ENCODE measurements around the gene CELA2A. TPM values are rescaled to one million over a fixed set of nuclear protein-coding genes. Genes with fewer than 3 reads are reported as not detected.

Gene CELA2A
- polyA plus RNA-seq, 1 of the 3 experiments (the other 2 are of a cell fraction): not detected

DNA sequence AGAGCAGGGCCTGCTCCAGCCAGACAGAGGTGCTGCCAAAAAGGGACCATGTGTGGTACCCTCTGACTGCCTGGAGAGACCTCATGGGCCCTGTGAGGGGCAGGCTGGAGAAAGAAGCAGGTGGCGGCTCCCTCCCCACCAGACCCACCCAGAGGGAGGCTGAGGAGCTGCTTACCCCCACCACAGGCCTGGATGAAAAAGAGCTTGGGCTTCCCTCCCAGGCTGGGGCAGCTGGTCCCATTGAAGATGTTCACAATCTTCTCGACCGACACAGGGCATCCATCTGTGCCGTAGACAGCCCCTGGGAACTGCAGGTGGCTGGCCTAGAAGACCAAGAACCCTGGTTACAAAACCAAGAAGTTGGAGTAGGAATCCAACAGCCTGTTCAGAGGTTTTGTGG lies 47.9 kb downstream of the CELA2A start:
- Histone ChIP-seq H3K9me3 (no peaks in the 10 kb centered on the region), H3K4me3 (ENCODE audit: low read depth in 2 of 2, low read length in 1 of 2) (no peak overlapping the region), H3K79me2 (ENCODE audit: insufficient read depth) (no peaks in the 10 kb centered on the region), H3K9me2 (no peaks in the 10 kb centered on the region), H3K27me3 (ENCODE audit: insufficient read depth) (no peaks in the 10 kb centered on the region), H3K4me1 (ENCODE audit: control insufficient read depth in 1 of 2, insufficient read depth in 2 of 2, low read depth in 1 of 2, low read length in 1 of 2) (no peaks in the 10 kb centered on the region; a peak in 1 of 4 replicates), H3K36me3 (replicated peaks in 1 of 2; ENCODE audit: control insufficient read depth in 1 of 2, insufficient read depth in 2 of 2, low read length in 1 of 2) (peaks cover 0 to 18% of the 10 kb centered on the region in 2 experiments), H3K9ac (no peak overlapping the region), H2AFZ (ENCODE audit: low read depth) (no peak overlapping the region), H3F3A (replicated peaks; ENCODE audit: insufficient read depth) (peaks cover 3% of the 10 kb centered on the region), H3K27ac (ENCODE audit: low read depth in 2 of 2, low read length in 1 of 2) (no peak overlapping the region), H4K20me1 (ENCODE audit: insufficient read depth) (no peaks in the 10 kb centered on the region), H3K4me2 (no peak overlapping the region)
- ChIA-PET CTCF (no interaction called here), POLR2A (no interaction called here)
- DNase-seq: no peak
- WGBS (ENCODE audit: low lambda C conversion rate): 73% methylated on average over 3 of the region's 4 CpGs
- TF ChIP-seq, protein P1, sequence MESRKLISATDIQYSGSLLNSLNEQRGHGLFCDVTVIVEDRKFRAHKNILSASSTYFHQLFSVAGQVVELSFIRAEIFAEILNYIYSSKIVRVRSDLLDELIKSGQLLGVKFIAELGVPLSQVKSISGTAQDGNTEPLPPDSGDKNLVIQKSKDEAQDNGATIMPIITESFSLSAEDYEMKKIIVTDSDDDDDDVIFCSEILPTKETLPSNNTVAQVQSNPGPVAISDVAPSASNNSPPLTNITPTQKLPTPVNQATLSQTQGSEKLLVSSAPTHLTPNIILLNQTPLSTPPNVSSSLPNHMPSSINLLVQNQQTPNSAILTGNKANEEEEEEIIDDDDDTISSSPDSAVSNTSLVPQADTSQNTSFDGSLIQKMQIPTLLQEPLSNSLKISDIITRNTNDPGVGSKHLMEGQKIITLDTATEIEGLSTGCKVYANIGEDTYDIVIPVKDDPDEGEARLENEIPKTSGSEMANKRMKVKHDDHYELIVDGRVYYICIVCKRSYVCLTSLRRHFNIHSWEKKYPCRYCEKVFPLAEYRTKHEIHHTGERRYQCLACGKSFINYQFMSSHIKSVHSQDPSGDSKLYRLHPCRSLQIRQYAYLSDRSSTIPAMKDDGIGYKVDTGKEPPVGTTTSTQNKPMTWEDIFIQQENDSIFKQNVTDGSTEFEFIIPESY (IDR thresholded peaks at IDR 0.05; ENCODE audit: borderline replicate concordance, low read depth): no peak
- no peak for TF ChIP-seq CHD2 (IDR thresholded peaks at IDR 0.05; ENCODE audit: low read length, partially characterized antibody)
- no peak for TF ChIP-seq NRF1 (IDR thresholded peaks at IDR 0.05; ENCODE audit: low read depth, low read length)
- TF ChIP-seq, protein P2, sequence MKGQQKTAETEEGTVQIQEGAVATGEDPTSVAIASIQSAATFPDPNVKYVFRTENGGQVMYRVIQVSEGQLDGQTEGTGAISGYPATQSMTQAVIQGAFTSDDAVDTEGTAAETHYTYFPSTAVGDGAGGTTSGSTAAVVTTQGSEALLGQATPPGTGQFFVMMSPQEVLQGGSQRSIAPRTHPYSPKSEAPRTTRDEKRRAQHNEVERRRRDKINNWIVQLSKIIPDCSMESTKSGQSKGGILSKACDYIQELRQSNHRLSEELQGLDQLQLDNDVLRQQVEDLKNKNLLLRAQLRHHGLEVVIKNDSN (IDR thresholded peaks at IDR 0.05; ENCODE audit: borderline replicate concordance, low read depth): no peak
- TF ChIP-seq JUND (IDR thresholded peaks at IDR 0.05): no peak
- TF ChIP-seq NFIC (IDR thresholded peaks at IDR 0.05; ENCODE audit: borderline replicate concordance): no peak
- no peak for TF ChIP-seq RAD21 (IDR thresholded peaks at IDR 0.05; ENCODE audit: low read length)
- no peak for TF ChIP-seq YY1 (IDR thresholded peaks at IDR 0.05; ENCODE audit: low read depth)
- TF ChIP-seq ELF1 (IDR thresholded peaks at IDR 0.05): no peak
- no peak for TF ChIP-seq FOSL2 (IDR thresholded peaks at IDR 0.05; ENCODE audit: borderline replicate concordance, low read depth)

DNA sequence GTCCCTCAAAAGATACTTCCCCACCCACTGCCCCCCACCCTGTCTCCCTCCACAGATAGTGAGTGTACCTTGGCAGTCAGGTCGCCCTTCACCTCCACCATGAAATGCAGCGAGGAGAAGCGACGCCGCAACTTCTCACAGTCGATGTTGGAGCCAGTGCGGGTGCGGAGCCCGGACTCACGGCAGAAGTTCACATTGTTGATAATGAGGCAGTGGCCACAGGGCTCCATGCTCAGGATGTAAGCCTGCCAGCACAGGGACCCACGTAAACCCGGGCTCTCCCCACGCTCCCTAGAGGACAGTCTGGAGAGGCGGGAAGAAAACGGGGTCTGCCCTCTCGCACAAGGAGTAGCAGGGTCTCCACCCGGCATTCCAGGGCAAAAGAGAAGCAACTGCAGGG lies 50.3 kb downstream of the CELA2A start:
- Histone ChIP-seq H3K4me2 (no peak overlapping the region), H3K79me2 (ENCODE audit: insufficient read depth) (no peaks in the 10 kb centered on the region), H3F3A (replicated peaks; ENCODE audit: insufficient read depth) (no peaks in the 10 kb centered on the region), H3K36me3 (replicated peaks in 1 of 2; ENCODE audit: control insufficient read depth in 1 of 2, insufficient read depth in 2 of 2, low read length in 1 of 2) (peaks cover 0 to 11% of the 10 kb centered on the region in 2 experiments), H3K4me1 (ENCODE audit: control insufficient read depth in 1 of 2, insufficient read depth in 2 of 2, low read depth in 1 of 2, low read length in 1 of 2) (no peaks in the 10 kb centered on the region; a peak in 1 of 4 replicates), H3K9me3 (no peaks in the 10 kb centered on the region), H3K9me2 (no peaks in the 10 kb centered on the region), H3K27me3 (ENCODE audit: insufficient read depth) (no peaks in the 10 kb centered on the region), H3K9ac (no peak overlapping the region), H3K27ac (ENCODE audit: low read depth in 2 of 2, low read length in 1 of 2) (no peak overlapping the region), H4K20me1 (ENCODE audit: insufficient read depth) (no peaks in the 10 kb centered on the region), H2AFZ (ENCODE audit: low read depth) (no peak overlapping the region), H3K4me3 (ENCODE audit: low read depth in 2 of 2, low read length in 1 of 2) (no peak overlapping the region)
- CTCF ChIA-PET: no interaction called here
- POLR2A ChIA-PET: no interaction called here
- no peak for TF ChIP-seq FOSL2 (IDR thresholded peaks at IDR 0.05; ENCODE audit: borderline replicate concordance, low read depth)
- TF ChIP-seq GATA2 (CRISPR knock-in tag; IDR thresholded peaks at IDR 0.05): no peak
- TF ChIP-seq, protein P2 (IDR thresholded peaks at IDR 0.05; ENCODE audit: borderline replicate concordance, low read depth): no peak
- no peak for TF ChIP-seq JUND (IDR thresholded peaks at IDR 0.05)
- TF ChIP-seq, protein P3, sequence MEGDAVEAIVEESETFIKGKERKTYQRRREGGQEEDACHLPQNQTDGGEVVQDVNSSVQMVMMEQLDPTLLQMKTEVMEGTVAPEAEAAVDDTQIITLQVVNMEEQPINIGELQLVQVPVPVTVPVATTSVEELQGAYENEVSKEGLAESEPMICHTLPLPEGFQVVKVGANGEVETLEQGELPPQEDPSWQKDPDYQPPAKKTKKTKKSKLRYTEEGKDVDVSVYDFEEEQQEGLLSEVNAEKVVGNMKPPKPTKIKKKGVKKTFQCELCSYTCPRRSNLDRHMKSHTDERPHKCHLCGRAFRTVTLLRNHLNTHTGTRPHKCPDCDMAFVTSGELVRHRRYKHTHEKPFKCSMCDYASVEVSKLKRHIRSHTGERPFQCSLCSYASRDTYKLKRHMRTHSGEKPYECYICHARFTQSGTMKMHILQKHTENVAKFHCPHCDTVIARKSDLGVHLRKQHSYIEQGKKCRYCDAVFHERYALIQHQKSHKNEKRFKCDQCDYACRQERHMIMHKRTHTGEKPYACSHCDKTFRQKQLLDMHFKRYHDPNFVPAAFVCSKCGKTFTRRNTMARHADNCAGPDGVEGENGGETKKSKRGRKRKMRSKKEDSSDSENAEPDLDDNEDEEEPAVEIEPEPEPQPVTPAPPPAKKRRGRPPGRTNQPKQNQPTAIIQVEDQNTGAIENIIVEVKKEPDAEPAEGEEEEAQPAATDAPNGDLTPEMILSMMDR (IDR thresholded peaks at IDR 0.05): no peak
- TF ChIP-seq, protein P1 (IDR thresholded peaks at IDR 0.05; ENCODE audit: borderline replicate concordance, low read depth): no peak
- no peak for TF ChIP-seq NRF1 (IDR thresholded peaks at IDR 0.05; ENCODE audit: low read depth, low read length)
- no peak for TF ChIP-seq EP300 (IDR thresholded peaks at IDR 0.05; ENCODE audit: borderline replicate concordance in 1 of 2, low read depth in 1 of 2, low read length in 1 of 2)
- TF ChIP-seq FOXM1 (IDR thresholded peaks at IDR 0.05; ENCODE audit: low read depth): no peak
- no peak for TF ChIP-seq RCOR1 (IDR thresholded peaks at IDR 0.05; ENCODE audit: low read length)
- TF ChIP-seq RXRA (IDR thresholded peaks at IDR 0.05; ENCODE audit: borderline replicate concordance, low read depth): no peak
- TF ChIP-seq CHD2 (IDR thresholded peaks at IDR 0.05; ENCODE audit: low read length, partially characterized antibody): no peak
- TF ChIP-seq POLR2AphosphoS5 (IDR thresholded peaks at IDR 0.05; ENCODE audit: low read depth, low read length): no peak
- no peak for TF ChIP-seq MXI1 (IDR thresholded peaks at IDR 0.05; ENCODE audit: low read depth, low read length)
- no peak for TF ChIP-seq RFX5 (IDR thresholded peaks at IDR 0.05; ENCODE audit: low read length)
- no peak for DNase-seq
- 95% methylated on average over 17 of the region's 17 CpGs for WGBS (ENCODE audit: low lambda C conversion rate)

All from SK-N-SH (cell line).